Measurements from ENCODE around the gene BTBD1.

BTBD1 gene

DNA sequence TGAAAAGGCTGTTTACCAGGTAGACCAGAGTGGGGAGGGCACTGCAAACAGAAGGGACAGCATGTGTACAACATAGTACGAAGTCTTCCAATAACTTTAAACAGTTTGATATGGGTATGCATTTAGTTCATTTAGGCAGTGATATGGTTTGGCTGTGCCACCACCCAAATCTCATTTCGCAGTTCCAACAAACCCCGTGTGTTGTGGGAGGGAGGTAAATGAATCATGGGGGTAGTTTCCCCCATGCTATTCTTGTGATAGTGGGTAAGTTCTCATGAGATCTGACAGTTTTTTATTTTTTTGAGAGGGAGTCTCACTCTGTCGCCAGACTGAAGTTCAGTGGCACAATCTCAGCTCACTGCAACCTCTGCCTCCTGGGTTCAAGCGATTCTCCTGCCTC lies 88.6 kb downstream of the BTBD1 start:
- DNase-seq (ENCODE audit: low spot score), result no peak
- H3K4me3 ChIP-seq (ENCODE audit: severe bottlenecking), result no peak overlapping the region
- no peaks in the 10 kb centered on the region for H3K36me3 ChIP-seq (ENCODE audit: low read depth)
- H3K9me3 ChIP-seq (ENCODE audit: severe bottlenecking), result no peaks in the 10 kb centered on the region
- no peaks in the 10 kb centered on the region for H3K4me1 ChIP-seq (ENCODE audit: insufficient read depth, poor library complexity, severe bottlenecking)
- TF ChIP-seq, protein P1, sequence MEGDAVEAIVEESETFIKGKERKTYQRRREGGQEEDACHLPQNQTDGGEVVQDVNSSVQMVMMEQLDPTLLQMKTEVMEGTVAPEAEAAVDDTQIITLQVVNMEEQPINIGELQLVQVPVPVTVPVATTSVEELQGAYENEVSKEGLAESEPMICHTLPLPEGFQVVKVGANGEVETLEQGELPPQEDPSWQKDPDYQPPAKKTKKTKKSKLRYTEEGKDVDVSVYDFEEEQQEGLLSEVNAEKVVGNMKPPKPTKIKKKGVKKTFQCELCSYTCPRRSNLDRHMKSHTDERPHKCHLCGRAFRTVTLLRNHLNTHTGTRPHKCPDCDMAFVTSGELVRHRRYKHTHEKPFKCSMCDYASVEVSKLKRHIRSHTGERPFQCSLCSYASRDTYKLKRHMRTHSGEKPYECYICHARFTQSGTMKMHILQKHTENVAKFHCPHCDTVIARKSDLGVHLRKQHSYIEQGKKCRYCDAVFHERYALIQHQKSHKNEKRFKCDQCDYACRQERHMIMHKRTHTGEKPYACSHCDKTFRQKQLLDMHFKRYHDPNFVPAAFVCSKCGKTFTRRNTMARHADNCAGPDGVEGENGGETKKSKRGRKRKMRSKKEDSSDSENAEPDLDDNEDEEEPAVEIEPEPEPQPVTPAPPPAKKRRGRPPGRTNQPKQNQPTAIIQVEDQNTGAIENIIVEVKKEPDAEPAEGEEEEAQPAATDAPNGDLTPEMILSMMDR (IDR thresholded peaks at IDR 0.05; ENCODE audit: poor library complexity, severe bottlenecking), result no peak
- H3K27me3 ChIP-seq (ENCODE audit: insufficient read depth, poor library complexity, severe bottlenecking), result no peaks in the 10 kb centered on the region
- H3K27ac ChIP-seq (ENCODE audit: poor library complexity, severe bottlenecking), result no peak overlapping the region
- no peak for ATAC-seq (ENCODE audit: low read depth)

DNA sequence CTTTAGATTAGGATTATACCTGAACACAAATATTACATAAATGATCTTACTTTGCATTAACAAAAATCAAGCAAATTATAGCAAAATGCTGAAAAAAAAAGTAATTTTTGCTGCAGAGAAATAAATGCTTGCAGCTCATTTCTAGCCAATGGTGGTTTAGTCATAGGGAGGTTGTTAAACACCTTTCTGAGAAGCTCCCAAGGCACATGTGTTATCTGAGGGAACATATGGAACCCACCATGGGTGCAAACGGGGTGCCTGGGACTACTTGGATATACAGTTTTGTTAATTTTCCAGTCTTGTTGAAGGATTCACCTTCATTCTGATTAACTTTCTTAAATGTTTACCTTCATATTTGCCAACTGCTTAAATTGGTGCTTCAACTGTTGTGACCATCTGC lies 90.0 kb downstream of the BTBD1 start:
- TF ChIP-seq, protein P1 (IDR thresholded peaks at IDR 0.05; ENCODE audit: poor library complexity, severe bottlenecking), result no peak
- H3K4me3 ChIP-seq (ENCODE audit: severe bottlenecking), result no peak overlapping the region
- DNase-seq (ENCODE audit: low spot score), result no peak
- no peak overlapping the region for H3K27ac ChIP-seq (ENCODE audit: poor library complexity, severe bottlenecking)
- ATAC-seq (ENCODE audit: low read depth), result no peak
- H3K36me3 ChIP-seq (ENCODE audit: low read depth), result no peaks in the 10 kb centered on the region
- no peaks in the 10 kb centered on the region for H3K9me3 ChIP-seq (ENCODE audit: severe bottlenecking)
- no peaks in the 10 kb centered on the region for H3K4me1 ChIP-seq (ENCODE audit: insufficient read depth, poor library complexity, severe bottlenecking)
- H3K27me3 ChIP-seq (ENCODE audit: insufficient read depth, poor library complexity, severe bottlenecking), result no peaks in the 10 kb centered on the region

DNA sequence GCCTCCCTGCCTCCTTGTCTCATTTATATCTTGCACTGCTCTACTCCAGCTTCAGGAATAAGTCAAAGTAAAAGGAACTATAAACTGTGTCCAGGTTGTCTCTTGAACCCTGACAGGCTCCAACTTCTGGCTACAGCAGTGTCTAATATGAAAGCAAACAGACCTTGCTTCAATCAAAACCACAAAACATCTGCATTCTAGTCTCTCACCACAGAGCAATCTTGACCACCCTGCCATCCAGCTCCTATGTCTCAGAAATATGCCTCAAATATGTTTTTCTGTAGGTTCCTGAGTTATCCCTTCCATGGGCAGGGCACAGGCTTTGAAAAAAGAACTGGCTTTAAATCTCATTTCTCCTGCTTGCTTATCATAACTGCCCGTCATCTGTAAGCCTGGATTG lies 94.1 kb downstream of the BTBD1 start:
- H3K27me3 ChIP-seq (ENCODE audit: insufficient read depth, poor library complexity, severe bottlenecking), result no peaks in the 10 kb centered on the region
- DNase-seq (ENCODE audit: low spot score) (no peak), ATAC-seq (ENCODE audit: low read depth) (no peak)
- H3K27ac ChIP-seq (ENCODE audit: poor library complexity, severe bottlenecking), result no peak overlapping the region
- H3K4me1 ChIP-seq (ENCODE audit: insufficient read depth, poor library complexity, severe bottlenecking), result no peaks in the 10 kb centered on the region
- no peaks in the 10 kb centered on the region for H3K36me3 ChIP-seq (ENCODE audit: low read depth)
- no peaks in the 10 kb centered on the region for H3K9me3 ChIP-seq (ENCODE audit: severe bottlenecking)
- H3K4me3 ChIP-seq (ENCODE audit: severe bottlenecking), result no peak overlapping the region
- TF ChIP-seq, protein P1 (IDR thresholded peaks at IDR 0.05; ENCODE audit: poor library complexity, severe bottlenecking), result no peak

DNA sequence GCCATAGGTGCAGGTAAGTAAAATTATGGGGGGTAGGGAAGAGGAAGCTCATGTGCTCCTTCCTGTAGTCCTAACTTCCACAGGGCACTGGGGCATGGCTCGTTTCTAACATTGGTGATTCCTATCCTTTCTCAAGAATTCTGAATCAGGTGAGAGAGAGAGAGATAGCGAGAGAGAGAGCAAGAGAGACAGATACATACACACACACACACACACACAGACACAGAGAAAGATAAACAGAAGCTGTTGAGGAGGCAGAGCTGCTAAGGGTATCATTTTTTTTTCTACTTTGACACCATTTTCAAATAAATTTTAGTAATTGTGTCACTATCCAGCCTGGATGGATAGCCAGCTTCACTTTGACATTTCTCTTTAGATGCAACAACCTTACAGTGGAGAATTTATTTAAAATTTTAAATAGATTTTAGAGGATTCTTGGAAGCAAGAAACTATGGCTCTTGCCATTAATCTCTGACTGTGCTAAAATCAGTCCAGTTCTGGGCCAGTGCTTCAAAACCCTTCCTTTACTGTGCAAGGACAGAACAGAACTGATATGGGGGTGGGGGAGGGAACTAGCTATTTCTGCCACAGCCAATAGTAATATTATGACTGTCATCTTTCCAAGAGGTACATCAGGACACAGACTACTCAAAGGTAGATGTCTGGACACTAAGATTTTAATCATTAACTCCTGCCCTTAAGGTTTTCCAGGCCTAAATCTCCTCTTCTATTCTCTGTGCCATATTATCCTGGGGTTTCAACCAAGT lies 95.7 kb downstream of the BTBD1 start:
- DNase-seq (ENCODE audit: low spot score) (no peak), ATAC-seq (ENCODE audit: low read depth) (no peak)
- no peak overlapping the region for H3K27ac ChIP-seq (ENCODE audit: poor library complexity, severe bottlenecking)

DNA sequence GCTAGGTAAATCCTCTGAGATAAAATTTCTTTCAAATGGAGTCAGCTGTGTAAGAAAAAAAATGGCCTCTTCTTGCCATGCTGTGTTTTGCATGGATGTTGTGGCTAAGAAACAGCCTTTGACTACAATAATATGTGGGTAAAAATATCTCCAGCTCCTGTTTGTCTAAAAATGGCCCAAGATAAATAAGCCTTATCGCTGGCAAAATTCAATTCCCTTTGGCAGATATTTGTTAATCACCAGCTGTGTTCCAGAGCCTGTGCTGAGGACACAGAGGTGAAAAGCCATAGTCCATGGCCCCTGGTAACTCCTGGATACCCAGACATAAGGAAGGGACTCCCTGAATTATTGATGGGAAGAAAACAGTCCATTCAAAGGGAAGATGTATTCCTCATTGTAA lies 96.4 kb downstream of the BTBD1 start:
- DNase-seq (ENCODE audit: low spot score) (no peak), ATAC-seq (ENCODE audit: low read depth) (no peak)
- TF ChIP-seq, protein P1 (IDR thresholded peaks at IDR 0.05; ENCODE audit: poor library complexity, severe bottlenecking), result no peak
- H3K27ac ChIP-seq (ENCODE audit: poor library complexity, severe bottlenecking), result no peak overlapping the region
- H3K4me1 ChIP-seq (ENCODE audit: insufficient read depth, poor library complexity, severe bottlenecking), result no peaks in the 10 kb centered on the region
- no peak overlapping the region for H3K4me3 ChIP-seq (ENCODE audit: severe bottlenecking)
- no peaks in the 10 kb centered on the region for H3K36me3 ChIP-seq (ENCODE audit: low read depth)
- H3K27me3 ChIP-seq (ENCODE audit: insufficient read depth, poor library complexity, severe bottlenecking), result no peaks in the 10 kb centered on the region
- no peaks in the 10 kb centered on the region for H3K9me3 ChIP-seq (ENCODE audit: severe bottlenecking)

More for the DNA sequence above, 95.7 kb downstream of the BTBD1 start:
- TF ChIP-seq, protein P1 (IDR thresholded peaks at IDR 0.05; ENCODE audit: poor library complexity, severe bottlenecking), result no peak
- H3K4me1 ChIP-seq (ENCODE audit: insufficient read depth, poor library complexity, severe bottlenecking), result no peaks in the 10 kb centered on the region
- H3K27me3 ChIP-seq (ENCODE audit: insufficient read depth, poor library complexity, severe bottlenecking), result no peaks in the 10 kb centered on the region
- H3K9me3 ChIP-seq (ENCODE audit: severe bottlenecking), result no peaks in the 10 kb centered on the region
- H3K4me3 ChIP-seq (ENCODE audit: severe bottlenecking), result no peak overlapping the region
- no peaks in the 10 kb centered on the region for H3K36me3 ChIP-seq (ENCODE audit: low read depth)

All from RWPE2 (cell line).